GM19395 (cell line): ENCODE results near the gene MAPK11.

Source experiments
- ATAC-seq: cut with Tn5 transposase; IDR thresholded peaks from one replicate; pipeline ENCODE4 v1.9.1; 2021; ENCODE audit warnings: mild to moderate bottlenecking, moderate library complexity; ENCODE audit not compliant: unreplicated experiment

Gene MAPK11

DNA sequence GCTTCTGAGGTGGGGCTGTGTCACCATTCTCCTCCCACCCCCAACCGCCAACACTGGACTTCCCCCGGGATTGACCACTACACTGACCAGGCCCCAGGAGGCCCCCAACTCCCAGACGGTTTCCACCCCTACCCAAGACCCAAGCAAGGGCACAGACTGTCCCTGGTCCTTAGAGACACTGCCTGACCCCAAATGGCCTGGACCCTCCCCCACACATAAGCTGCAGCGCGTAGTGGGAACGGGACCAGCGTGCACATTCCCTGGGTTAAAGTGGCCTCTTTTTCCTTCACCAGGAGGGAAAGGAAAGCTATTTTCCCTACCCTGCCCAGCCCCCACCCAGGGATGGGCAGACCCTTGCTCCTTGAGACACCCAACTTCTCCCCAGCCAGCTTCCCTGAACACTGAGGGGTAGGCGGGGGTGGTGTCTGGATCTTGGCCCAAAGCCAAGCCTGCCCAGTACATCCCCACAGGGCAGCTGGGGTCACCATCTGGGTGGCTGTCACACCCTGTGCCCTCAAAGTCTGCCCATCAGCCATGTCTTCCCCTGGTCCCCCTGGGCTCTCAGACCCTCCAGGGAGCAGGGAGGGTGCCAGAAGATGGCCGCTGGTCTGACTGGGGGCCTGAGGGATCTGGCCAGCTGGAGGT, 7.1 kb downstream of the MAPK11 start:
- no peak for ATAC-seq

DNA sequence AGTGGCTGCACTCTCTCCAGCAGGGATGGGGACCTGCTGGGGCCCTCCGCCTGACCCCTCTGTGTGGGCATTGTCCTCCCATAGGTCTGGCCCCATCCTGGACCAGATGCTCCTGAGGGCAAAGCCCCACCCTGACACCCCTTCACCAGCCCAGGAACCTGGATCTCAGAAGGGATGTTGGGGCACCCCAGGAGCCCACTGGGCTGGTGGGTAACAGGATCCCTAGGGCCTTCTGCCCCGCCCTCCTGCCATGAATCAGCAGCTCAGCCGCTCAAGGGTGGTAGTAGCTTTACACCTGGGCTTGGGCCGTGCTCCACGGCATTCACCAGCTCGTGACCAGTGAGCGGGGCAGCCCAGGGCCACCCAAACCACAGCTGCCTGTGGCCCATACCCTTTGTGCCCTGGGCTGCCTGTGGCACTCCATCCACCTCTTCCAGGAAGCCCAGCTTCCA, 7.7 kb downstream of the MAPK11 start:
- ATAC-seq: no peak

DNA sequence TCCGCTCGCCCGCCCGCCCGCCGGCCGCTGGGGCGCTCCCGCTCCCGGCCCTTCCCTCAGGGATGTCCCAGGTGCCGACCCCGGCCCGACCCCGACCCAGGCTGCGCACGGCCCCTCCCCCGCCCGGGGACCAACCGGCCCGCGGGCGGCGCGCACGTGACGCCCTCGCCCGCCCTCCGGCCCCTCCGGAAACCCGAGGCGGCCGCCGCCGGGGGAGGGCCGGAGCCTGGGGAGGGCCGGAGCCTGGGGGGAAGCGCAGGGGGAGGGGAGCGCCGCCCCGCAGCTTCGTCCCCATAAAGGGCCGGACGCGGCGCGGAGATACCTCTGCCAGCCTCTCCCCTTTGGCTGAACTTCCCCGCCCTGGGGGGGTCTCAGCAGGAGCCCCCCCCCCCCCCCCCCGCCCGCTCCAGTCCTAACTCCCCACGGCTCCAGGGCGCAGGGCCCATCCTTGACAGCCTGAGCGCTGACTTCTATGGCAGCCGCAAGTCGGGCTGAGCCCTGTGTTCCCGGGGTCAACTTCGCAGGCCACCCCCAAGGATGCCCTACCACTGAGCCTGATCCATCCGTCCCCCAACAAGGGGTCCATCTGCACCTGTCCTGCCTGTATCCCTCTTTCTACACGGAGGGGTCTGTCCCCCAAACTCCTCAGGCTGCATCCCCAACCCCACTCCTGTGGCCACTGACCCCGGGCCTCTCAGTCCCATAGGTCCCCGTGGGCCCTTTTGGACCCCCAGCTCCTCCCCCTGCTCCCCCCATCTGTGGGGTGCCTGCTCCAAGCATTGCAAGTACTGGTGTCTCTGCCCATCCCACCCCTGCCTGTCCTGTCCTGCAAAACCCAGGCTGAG, 8.3 kb downstream of the MAPK11 start, which contains the start of gene MAPK12:
Gene MAPK12, minus strand, starts transcription at position 69 of the 845 bp plus-strand sequence. CDS start 174 bp downstream, outside the sequence.
- ATAC-seq: no peak

DNA sequence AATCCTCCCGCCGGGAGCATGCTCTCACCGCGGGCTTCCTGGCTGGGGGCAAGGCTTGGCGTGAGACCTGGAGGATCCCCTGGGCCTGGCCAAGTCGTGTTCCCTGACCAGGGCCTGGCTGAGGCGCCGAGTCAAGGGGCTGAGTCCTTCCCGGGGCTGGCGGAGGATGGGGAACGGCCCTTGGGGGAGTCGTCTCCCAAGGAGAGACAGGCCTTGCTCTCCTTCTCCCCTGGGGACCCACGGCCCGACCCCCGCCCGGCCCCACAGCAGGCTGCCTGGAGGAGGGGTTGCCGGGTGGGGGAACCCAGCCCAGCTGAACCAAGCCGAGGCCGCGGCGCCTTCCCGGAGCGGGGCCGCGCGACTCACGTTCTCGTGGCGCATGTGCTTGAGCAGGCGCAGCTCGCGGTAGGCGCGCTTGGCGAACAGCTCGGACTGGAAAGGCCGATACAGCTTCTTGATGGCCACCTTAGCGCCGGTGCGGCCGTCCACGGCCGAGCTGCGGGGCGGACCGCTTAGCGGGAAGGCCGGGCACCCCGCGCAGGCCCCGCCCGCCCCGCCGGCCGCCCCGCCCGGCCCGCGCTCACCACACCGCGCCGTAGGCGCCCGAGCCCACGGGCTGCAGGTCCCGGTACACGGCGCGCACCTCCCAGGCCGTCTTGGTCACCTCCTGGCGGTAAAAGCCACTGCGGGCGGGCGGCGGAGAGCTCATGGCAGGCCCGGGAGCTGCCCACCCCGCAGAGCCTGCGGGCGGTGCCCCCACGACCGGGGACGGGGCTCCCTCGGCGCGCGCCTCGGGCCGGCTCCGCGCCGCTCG, 9.2 kb downstream of the MAPK11 start:
- ATAC-seq: no peak

DNA sequence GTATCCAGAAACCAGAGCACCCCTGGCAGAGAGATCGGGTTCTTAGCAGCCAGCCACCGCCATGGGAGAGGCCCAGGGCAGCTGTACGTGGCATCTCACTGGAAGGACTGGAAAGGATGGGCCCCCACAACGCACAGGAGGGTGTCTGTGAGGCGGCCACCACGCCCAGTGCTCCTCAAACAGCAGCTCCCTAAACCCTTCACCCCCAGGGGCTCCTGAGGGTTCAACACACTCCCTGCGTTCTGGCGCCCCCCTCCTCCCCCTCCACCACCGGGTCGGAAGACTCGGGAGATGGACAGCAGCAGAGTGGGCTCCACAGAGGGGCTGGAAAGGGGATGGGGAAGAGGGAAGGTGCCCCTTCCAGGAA, 9.8 kb downstream of the MAPK11 start:
- ATAC-seq: no peak

DNA sequence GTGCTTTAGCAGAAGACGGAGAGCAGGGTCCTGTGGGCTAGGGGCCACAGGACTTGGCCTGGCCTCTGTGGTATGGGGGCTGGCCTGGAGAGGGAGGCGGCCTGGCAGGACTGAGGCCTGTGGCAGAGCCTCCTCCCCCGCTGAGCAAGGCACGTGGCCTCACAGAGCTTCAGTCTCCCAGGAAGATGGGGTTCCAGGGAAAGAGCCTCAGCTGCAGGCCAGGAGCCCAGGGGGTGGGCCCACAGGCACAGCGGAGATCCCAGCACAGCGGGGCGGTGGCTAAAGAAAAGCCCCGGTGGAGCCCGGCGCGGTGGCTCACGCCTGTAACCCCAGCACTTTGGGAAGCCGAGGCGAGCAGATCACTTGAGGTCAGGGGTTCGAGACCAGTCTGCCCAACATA, 10.9 kb downstream of the MAPK11 start:
- ATAC-seq: no peak

DNA sequence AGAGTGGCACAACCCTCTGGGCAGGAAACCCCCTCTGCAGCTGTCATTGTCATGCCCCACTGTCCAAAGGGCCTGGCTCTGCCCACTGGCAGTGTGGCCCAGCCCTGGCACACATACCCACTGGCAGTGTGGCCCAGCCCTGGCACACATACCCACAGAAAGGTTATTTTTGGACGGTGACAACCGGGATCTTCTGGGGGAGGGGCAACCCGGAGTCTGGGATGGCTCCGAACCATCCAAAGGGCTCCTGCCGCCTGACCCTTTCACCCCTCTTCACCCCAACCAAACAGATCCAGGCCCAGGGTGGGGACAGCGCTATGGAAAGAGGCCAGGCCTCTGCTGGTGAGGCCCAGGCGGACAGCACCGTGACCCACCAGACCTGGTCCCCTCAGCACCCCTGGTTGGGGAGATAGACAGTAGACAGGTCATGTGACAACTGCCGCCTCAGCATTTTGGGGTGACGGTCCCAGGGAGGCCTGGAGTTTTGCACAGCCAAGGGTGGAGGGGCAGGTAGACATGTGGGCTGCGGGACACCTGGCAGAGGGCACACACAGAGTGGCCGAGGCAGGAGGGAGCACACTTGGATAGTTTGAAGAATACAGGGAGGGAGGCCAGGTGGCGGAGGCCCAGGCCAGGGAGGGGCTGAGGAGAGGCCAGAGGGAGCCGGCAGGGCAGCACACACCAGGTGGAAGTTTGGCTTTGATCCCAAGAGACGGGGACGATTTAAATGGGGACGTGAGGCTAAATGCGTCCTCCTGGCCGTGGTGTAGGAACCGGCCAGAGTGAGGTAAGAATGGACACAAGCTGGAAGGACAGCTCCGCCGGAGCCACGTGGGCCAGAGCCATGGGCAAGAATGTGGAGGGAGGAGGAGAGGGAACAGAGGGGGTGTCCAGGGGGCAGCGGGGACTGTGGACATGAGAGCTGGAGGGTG, 11.6 kb downstream of the MAPK11 start:
- ATAC-seq: no peak

DNA sequence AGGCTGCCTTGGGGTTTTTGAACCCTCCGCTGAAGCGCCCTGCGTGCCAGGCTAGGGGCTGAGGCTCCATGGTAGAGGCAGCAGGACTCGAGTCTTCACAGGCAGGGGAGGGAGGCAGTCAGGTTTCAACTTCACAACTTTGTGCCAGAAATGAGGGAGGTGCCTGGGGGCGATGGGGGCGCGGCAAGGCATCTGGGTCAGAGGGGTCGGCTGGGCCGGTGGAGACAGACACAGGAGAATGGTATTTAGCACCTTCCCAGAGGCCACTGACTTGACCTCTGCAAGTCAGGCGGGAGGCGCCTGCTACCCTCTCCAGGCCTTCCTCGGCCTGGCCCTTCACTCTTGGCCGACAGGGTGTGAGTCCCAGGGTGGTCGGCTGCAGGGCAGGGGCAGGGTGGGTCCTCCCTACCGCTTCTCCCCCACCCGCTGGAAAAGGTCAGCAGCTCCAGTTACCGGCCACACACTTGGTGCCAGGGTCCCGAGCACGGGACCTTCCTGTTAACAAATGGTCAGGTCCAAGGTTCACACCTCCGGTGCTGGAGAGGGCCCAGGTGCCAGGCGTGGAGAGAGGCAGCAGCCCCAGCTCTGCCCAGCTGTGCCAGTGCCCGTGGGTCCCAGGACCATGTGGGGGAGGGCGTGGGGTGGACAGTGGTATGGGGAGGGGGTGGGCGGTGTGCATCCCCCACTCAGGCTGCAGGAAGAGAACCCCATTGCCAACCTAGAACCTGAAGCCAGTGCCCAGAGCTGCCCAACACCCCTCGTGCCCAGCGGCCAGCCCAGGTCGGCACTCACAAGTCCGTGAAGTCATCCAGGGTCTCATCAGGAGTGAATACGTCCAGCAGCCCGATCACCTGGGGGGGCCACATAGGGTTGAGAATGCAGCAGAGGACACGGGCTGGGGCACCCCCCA, 12.5 kb downstream of the MAPK11 start:
- ATAC-seq: no peak

DNA sequence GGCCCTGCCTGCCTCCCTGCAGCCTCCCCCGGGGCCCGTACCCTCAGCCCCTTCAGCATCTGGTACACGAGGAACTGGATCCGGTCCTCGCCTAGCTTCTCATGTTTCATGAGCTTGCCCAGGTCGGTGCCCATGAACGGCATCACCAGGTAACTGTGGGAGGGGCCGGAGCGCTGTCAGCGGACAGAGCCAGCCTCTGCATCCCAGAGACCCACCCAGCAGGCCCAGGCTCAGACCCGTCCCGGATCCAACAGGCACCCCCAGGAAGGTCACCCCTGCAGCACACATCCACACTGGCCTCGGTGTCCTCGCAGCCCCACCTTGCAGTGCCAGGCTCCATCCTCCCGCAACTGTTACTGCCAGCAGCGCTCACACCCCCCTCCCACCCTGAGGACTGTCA, 13.1 kb downstream of the MAPK11 start:
- no peak for ATAC-seq

DNA sequence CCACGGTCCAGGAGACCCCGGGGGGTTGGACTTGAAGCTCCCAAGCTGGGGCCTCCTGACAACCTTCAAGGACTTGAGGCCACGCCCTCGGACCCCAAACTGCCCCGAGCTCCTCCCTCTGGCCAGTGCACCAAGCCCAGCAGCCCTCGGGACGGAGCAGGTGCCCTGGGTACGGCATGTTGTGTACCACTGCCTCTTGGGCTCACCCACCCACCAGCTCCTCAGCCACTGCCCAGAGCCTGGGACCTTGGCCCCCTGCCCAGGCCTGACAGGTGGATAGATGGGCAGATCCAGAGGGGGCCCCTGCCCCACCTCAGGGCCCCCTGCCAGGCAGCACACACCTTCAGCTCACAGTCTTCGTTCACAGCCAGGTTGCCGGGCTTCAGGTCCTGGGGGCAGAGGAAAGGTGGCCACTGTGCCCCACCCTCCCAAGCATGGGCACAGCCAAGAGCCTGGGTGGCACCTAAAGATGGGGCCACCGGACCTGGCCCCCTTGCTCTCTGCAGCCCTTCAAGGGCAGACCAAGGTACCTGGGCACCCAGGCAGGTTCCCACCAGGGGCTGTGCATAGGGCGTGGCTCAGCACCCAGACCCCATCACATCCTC, 13.8 kb downstream of the MAPK11 start:
- ATAC-seq: no peak

DNA sequence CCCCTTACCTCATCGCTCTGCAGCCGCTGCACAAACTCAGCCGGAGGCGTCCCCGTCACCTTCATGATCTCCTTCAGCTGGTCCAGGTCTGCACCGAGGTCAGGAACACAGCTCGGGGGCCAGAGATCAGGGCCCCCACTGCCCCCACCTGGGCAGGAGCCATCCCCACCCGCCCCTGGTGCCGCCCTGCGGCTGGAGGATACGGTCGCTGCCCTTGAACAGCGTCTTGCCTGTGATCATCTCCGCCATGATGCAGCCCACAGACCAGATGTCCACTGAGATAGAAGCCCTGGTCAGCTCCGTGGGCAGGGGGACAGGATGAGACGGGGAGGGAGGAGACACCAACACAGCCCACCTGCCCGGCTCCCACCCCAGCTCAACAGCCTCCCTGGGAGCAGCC, 14.6 kb downstream of the MAPK11 start:
- no peak for ATAC-seq

DNA sequence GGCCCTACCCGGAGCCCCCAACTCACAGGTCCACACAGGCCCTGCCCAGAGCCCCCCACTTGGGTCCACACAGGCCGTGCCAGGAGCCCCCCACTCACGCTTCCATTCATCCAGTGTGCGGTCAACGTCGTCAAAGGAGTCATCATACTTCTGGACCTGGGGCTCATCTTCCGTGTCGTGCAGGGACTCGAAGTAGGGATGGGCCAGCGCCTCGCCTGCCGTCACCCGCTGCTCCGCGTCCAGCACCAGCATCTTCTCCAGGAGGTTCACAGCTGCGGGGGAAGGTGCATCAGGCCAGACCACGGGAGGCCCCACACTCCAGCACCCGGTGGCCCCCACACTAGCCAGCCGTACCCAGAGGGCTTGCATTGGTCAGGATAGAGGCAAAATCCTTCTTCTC, 15.1 kb downstream of the MAPK11 start:
- no peak for ATAC-seq

DNA sequence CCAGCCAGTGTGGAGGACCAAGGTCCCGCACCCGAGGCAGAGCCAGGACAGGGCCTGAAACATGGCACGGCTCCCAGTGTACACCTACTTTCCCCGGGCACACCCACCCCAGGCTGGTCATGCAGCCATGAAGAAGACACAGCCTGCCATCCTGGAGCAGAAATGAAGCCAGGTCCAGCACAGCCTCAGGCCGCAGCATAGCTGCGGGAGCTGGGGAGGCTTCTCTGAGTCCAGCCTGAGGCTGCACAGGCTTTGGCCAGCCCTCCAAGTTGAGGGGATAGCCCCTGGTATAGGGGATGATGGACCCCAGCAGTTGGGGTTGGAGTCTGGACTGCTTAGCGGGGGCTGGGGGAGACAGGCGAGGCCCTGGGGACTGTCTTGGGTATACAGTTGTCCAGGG, 16.2 kb downstream of the MAPK11 start:
- no peak for ATAC-seq

DNA sequence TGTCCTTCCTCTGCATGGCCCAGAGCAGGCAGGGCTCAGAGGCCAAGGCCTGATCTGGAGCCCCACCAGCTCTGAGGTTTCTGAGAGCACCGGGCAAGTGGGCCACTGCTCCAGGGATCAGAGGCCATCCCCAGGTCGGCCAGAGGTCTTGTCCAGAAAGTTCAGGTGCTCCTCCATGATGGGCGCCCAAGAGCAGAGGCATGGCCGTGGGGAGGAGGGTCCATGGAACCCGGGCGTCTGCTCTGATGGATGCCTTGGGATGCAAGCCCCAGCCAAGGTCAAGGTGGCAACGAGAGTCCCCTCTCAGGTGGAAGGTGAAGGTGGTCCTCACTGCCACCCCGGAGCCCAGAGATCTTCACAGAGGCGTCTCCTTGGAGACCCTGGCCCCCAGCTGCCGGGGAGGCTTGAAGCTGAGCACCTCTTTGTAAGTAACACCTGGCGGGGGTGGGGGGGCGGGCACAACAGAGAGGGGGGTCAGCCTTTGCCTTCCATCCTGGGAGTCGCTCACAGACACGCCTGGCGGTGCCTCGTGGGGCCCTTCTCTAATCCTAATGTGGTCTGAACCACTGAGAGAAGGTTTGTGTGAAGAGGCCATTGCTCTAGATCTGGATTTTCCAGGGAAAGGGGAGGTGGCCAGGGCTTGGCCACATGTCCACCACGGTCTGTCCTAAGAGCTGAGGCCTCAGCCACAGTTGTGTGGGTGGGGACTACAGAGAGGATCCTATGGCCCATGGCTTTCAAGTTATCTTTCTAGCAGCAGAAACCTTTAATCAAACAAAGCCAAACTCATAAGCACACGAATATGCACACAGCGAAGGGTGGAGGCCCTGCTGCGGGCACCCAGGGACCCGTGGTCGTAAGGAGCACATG, 16.9 kb downstream of the MAPK11 start:
- no peak for ATAC-seq

DNA sequence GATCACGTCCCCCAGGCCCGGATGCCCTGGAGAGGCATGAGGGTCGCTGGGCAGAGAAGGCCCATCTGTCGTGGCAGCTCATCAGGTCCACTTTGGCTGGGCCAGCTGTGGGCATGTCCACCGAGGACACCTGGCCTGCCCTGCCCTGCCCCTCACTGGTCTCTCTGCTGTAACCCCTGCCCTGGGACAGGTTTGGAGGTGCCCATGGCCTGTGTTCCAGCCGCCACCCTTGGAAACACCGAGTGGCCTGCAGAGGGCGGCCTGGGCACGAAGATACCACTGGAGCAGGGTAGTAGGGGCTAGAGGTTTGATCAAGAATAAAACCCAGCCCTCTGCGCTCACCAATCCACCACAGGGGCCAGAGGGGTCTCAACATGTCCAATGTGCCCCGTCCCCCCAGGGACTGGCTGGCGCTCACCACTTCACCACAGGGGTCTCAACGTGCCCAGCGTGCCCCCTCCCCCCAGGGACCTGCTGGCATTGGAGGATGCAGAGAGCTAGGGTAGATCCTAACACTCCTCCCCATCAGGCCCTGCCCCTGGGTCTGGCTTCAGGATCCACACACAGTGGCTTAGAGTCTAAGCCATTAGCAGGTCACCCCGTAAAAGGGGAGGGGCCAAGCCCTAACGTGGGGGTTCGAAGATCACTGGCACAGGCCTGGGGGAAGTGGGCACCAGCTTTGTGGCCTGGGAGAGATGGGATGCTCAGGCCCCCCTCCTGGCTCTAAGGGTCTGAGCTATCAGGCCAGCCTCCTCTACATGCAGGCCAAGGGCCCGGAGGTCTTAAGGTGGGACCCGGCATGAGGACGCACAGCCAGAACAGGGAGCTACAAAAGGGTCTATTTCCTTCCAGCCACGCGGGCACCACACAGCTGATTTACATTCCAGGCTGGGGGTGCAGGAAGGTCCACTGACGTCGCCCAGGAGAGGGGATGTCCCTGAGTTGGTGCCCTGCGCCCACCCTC, 17.8 kb downstream of the MAPK11 start:
- no peak for ATAC-seq

DNA sequence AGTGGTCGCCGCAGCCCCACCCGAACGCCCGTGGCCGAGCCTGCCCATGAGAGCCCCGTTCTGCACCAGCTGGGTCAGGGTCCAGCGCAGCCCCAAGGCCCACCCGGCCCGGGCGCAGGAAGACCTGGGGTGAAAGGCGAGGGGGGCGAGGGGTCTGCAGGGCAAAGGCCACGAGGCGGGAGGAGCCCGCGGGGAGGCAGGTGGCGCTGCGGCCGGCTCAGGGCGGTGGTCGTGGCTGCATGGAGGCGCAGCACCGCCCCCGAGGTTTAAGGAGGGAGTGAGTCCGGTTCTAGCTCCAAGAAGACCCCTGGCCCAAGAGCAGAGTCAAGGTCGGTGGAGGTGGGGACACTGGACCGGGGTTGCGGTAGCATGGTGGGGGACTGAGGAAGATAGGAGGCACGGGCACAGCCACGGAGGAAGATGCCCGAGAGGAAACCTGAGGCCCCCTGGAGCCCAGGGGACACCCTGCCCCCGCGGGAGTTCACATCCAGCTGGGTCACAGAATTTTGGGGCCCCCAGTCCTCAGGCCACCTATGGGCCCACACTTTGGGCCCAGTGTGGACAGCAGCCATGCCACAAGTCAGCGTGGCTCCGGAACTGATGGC, 18.6 kb downstream of the MAPK11 start:
- no peak for ATAC-seq
